Panc1 (cell line): ENCODE measurements around the gene MST1R. TPM values are rescaled to one million over a fixed set of nuclear protein-coding genes. Genes with fewer than 3 reads are reported as not detected.

ENCODE experiments used
- ATAC-seq: fragments of 200-7000 bp; cut with Tn5 transposase; 2 replicates; pipeline ENCODE4 v1.9.1; 2020; ENCODE audit warnings: mild to moderate bottlenecking, moderate library complexity
- BruUV-seq: library from RNA; stranded (reverse); fragments of 400-500 nt; replicated peaks from 2 replicates; lab custom pipeline; 2021; lab: Mats Ljungman, UMichigan
- CTCF ChIA-PET: fragments of 300-600 bp; sonication (Branson Sonifier 250); formaldehyde crosslinking; loops from one replicate; lab custom pipeline; 2022; ENCODE audit warnings: antibody characterized with exemption; lab: Charles Lee
- POLR2A ChIA-PET: fragments of 300-600 bp; sonication (Branson Sonifier 250); formaldehyde crosslinking; loops from one replicate; lab custom pipeline; 2022; ENCODE audit warnings: antibody characterized with exemption; lab: Charles Lee
- DNase-seq: peaks from one replicate; pipeline ENCODE4 v3.0.0-alpha.2; 2010; ENCODE audit warnings: low read depth, low spot score
- H3K27ac ChIP-seq: 2 replicates; pipeline ENCODE4 v1.5.1; 2011; ENCODE audit warnings: mild to moderate bottlenecking, low read length, inconsistent platforms
- H3K27me3 ChIP-seq: fragments of 200-500 bp; sonication (Bioruptor generic); 2 replicates; pipeline ENCODE4 v1.6.0; 2014; ENCODE audit warnings: low read length, inconsistent platforms; ENCODE audit not compliant: control insufficient read depth, insufficient read depth
- H3K36me3 ChIP-seq: fragments of 200-500 bp; sonication (Bioruptor generic); 2 replicates; pipeline ENCODE4 v1.5.1; 2014; ENCODE audit warnings: inconsistent platforms, mild to moderate bottlenecking, low read length, moderate library complexity; ENCODE audit not compliant: control insufficient read depth, insufficient read depth
- H3K4me1 ChIP-seq: 2 replicates; pipeline ENCODE4 v1.5.1; 2011; ENCODE audit warnings: inconsistent platforms, mild to moderate bottlenecking, low read length, moderate library complexity; ENCODE audit not compliant: control insufficient read depth, insufficient read depth
- H3K4me3 ChIP-seq, 2 experiments: 2 replicates each; pipeline ENCODE4 v1.5.1; 2011 to 2012; ENCODE audit warnings: low read depth in 2 of 2, low read length in 2 of 2, mild to moderate bottlenecking in 2 of 2, inconsistent platforms in 1 of 2, moderate library complexity in 1 of 2
- H3K9me3 ChIP-seq: fragments of 200-500 bp; sonication (Bioruptor generic); 2 replicates; pipeline ENCODE4 v1.5.1; 2014; ENCODE audit warnings: low read depth, mild to moderate bottlenecking, inconsistent platforms, low read length, moderate library complexity; ENCODE audit not compliant: control insufficient read depth, insufficient read depth
- POLR2AphosphoS5 ChIP-seq: IDR thresholded peaks from 2 replicates; pipeline ENCODE4 v1.6.1; 2012; ENCODE audit warnings: mild to moderate bottlenecking, low read depth, low read length, moderate library complexity
- SIN3A ChIP-seq: IDR thresholded peaks from 2 replicates; pipeline ENCODE4 v1.6.1; 2012; ENCODE audit warnings: low read depth, mild to moderate bottlenecking, low read length, moderate library complexity, borderline replicate concordance; ENCODE audit not compliant: insufficient read depth
- TCF7L2 ChIP-seq: IDR thresholded peaks from 2 replicates; pipeline ENCODE4 v1.6.1; 2011; ENCODE audit warnings: mild to moderate bottlenecking, low read depth, low read length, inconsistent platforms
- in situ Hi-C: cut with HindIII; loops from 2 replicates; pipeline ENCODE4 v1.10.0; 2016; ENCODE audit warnings: low sequenced_read_pairs, low pct_unique_long_range_greater_than_20kb
- intact Hi-C: fragments of 100-400 bp; cut with micrococcal nuclease; formaldehyde crosslinking; loops from one replicate; pipeline ENCODE4 v1.10.0; 2022; ENCODE audit not compliant: unreplicated experiment
- total RNA-seq: library from RNA; stranded (reverse); gene quantifications from one replicate; pipeline ENCODE4 v1.2.1, GENCODE V29; 2021; ENCODE audit not compliant: unreplicated experiment
- TF ChIP-seq, protein P1 (sequence below), 2 experiments: IDR thresholded peaks; 2 replicates each; pipeline ENCODE4 v1.6.1; 2011 to 2012; ENCODE audit warnings: low read depth in 2 of 2, control low read depth in 1 of 2, low read length in 1 of 2, mild to moderate bottlenecking in 1 of 2, moderate library complexity in 1 of 2; ENCODE audit not compliant: insufficient read depth in 1 of 2
- TF ChIP-seq, protein P2 (sequence below): fragments of 450-650 bp; IDR thresholded peaks from 2 replicates; pipeline ENCODE4 v1.5.1; 2017; ENCODE audit warnings: mild to moderate bottlenecking

MST1R gene
- total RNA-seq, 1 experiment from 2014 or later, result 27.5 TPM

DNA sequence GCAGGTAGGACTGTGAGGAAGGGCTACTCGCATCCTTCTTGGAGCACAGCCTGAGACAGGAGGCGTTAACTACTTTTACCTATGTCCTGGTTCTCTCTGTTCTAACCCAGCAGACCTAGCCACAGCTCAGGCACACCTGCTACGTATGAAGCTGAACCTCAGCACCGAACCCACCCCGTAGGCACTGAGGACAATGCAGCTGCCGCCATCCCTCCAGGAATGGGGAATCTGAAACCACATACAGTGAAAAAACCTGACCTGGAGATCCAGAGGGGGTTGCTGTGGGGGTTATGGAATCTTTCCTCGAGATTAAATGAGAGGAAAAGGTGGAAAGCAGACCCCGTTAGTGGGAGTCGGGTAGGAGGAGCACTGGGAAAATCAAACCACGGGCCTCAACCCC, 14.4 kb downstream of the MST1R start:
- H3K27me3 ChIP-seq, result no peaks in the 10 kb centered on the region
- intact Hi-C loops, result no loop called here
- H3K4me1 ChIP-seq, result no peaks in the 10 kb centered on the region
- H3K9me3 ChIP-seq, result no peaks in the 10 kb centered on the region
- ATAC-seq (no peak), DNase-seq (no peak)
- POLR2A ChIA-PET, result no interaction called here
- CTCF ChIA-PET, result no interaction called here
- no TSS peak for BruUV-seq
- H3K4me3 ChIP-seq, result no peak overlapping the region
- no peaks in the 10 kb centered on the region for H3K36me3 ChIP-seq
- in situ Hi-C loops, result no loop called here
- TF ChIP-seq TCF7L2, result no peak
- TF ChIP-seq SIN3A, result no peak
- no peak overlapping the region for H3K27ac ChIP-seq

DNA sequence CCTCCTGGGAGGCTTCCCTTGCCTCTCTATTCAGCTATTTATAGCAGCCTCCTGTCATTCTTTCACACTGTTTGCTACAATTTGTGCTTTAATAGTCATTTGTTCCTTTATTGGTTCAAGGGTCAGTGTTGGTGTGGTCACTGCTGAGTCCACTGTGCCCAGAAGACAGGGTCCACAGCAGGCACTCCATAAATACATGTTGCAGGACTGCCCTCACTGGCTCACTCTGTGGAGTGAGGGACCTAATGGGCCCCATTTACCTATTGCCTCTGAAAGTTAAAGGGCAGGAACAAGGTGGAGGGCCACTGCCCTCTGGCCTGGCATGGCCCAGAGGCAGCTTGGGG, 16.8 kb downstream of the MST1R start:
- ChIA-PET CTCF (no interaction called here), POLR2A (no interaction called here)
- BruUV-seq, result no TSS peak
- H3K9me3 ChIP-seq, result no peaks in the 10 kb centered on the region
- no peak for TF ChIP-seq TCF7L2
- TF ChIP-seq, protein P1, sequence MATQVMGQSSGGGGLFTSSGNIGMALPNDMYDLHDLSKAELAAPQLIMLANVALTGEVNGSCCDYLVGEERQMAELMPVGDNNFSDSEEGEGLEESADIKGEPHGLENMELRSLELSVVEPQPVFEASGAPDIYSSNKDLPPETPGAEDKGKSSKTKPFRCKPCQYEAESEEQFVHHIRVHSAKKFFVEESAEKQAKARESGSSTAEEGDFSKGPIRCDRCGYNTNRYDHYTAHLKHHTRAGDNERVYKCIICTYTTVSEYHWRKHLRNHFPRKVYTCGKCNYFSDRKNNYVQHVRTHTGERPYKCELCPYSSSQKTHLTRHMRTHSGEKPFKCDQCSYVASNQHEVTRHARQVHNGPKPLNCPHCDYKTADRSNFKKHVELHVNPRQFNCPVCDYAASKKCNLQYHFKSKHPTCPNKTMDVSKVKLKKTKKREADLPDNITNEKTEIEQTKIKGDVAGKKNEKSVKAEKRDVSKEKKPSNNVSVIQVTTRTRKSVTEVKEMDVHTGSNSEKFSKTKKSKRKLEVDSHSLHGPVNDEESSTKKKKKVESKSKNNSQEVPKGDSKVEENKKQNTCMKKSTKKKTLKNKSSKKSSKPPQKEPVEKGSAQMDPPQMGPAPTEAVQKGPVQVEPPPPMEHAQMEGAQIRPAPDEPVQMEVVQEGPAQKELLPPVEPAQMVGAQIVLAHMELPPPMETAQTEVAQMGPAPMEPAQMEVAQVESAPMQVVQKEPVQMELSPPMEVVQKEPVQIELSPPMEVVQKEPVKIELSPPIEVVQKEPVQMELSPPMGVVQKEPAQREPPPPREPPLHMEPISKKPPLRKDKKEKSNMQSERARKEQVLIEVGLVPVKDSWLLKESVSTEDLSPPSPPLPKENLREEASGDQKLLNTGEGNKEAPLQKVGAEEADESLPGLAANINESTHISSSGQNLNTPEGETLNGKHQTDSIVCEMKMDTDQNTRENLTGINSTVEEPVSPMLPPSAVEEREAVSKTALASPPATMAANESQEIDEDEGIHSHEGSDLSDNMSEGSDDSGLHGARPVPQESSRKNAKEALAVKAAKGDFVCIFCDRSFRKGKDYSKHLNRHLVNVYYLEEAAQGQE (IDR thresholded peaks at IDR 0.05; ENCODE audit: insufficient read depth in 1 of 2, low read depth in 2 of 2, low read length in 1 of 2), result no peak
- TF ChIP-seq, protein P2, sequence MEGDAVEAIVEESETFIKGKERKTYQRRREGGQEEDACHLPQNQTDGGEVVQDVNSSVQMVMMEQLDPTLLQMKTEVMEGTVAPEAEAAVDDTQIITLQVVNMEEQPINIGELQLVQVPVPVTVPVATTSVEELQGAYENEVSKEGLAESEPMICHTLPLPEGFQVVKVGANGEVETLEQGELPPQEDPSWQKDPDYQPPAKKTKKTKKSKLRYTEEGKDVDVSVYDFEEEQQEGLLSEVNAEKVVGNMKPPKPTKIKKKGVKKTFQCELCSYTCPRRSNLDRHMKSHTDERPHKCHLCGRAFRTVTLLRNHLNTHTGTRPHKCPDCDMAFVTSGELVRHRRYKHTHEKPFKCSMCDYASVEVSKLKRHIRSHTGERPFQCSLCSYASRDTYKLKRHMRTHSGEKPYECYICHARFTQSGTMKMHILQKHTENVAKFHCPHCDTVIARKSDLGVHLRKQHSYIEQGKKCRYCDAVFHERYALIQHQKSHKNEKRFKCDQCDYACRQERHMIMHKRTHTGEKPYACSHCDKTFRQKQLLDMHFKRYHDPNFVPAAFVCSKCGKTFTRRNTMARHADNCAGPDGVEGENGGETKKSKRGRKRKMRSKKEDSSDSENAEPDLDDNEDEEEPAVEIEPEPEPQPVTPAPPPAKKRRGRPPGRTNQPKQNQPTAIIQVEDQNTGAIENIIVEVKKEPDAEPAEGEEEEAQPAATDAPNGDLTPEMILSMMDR, result no peak
- TF ChIP-seq SIN3A, result no peak
- TF ChIP-seq POLR2AphosphoS5, result no peak
- H3K27ac ChIP-seq, result no peak overlapping the region
- H3K36me3 ChIP-seq, result no peaks in the 10 kb centered on the region
- intact Hi-C loops (no loop called here), in situ Hi-C loops (no loop called here)
- H3K4me3 ChIP-seq, result no peak overlapping the region
- ATAC-seq, result no peak
- H3K4me1 ChIP-seq, result no peaks in the 10 kb centered on the region
- no peak for DNase-seq
- H3K27me3 ChIP-seq, result no peaks in the 10 kb centered on the region

DNA sequence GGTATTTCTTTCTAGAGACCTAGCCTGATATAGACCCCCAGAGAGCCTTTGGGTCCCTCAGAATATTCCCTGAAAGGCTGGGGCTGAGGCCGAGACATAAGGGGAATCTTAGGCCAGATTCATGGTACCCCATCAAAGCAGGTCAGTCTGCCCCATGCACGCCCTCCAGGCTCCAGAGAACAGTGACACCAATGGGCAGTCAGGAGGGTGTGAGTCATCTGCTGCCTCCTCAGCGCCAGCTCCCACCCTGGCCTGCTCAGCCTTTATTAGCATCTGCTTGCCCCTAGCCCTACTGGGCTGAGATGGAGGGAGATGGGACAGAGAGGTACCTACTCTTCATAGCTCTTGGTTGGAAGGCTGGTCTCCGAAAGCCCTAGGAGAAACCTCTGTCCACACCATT, 19.7 kb downstream of the MST1R start:
- TF ChIP-seq SIN3A (no peak), TCF7L2 (no peak), POLR2AphosphoS5 (no peak)
- TF ChIP-seq, protein P1 (IDR thresholded peaks at IDR 0.05; ENCODE audit: insufficient read depth in 1 of 2, low read depth in 2 of 2, low read length in 1 of 2), result no peak
- TF ChIP-seq, protein P2, result no peak
- peak; percentile 25; the same call in 1 of the 2 replicates for ATAC-seq
- Histone ChIP-seq H3K9me3 (no peaks in the 10 kb centered on the region), H3K4me3 (no peak overlapping the region), H3K27ac (no peak overlapping the region), H3K4me1 (no peaks in the 10 kb centered on the region), H3K27me3 (no peaks in the 10 kb centered on the region), H3K36me3 (no peaks in the 10 kb centered on the region)
- intact Hi-C loops, result no loop called here
- CTCF ChIA-PET, result no interaction called here
- no TSS peak for BruUV-seq
- POLR2A ChIA-PET, result no interaction called here
- in situ Hi-C loops, result no loop called here
- DNase-seq, result no peak
